ENCODE results near the gene TMTC1. TPM values are rescaled to one million over a fixed set of nuclear protein-coding genes. Genes with fewer than 3 reads are reported as not detected.

TMTC1 gene
- total and polyA plus RNA-seq, 9 of the 15 experiments (the other 6 are each of a cell fraction or from before 2014, with no cell fraction given): under 0.01 to 0.18 (median 0.06) TPM; not detected in 2

DNA sequence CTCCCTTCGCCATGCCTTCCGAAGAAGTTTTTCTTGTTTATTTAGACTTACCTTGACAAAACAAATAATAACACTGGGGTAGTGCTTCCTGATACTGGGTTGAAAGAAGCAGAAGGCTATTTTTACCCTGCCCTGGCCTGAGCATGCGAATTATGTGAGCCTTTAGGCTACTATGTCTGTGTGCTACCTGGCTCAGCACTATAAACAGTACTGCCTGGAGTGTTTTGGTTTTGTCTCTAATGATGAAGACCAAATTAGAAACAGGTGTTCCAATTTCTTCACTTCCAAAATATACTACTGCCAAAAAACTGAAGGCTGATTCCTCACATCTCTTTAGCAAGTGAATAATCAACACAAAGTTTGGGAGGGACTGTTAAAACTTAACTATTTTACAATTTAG, 278.6 kb downstream of the TMTC1 start:
- no peak overlapping the region for H3K4me2 ChIP-seq (ENCODE audit: insufficient read depth, low read length)
- H3K4me3 ChIP-seq: no peak overlapping the region
- no peaks in the 10 kb centered on the region for H3K4me1 ChIP-seq (replicated peaks in 1 of 2; ENCODE audit: control insufficient read depth in 2 of 2, insufficient read depth in 2 of 2, low read length in 2 of 2)
- CTCF ChIA-PET (ENCODE audit: low intra/inter-chr PET ratio): no interaction called here
- DNase-seq (ENCODE audit: extremely low read depth in 1 of 4, low spot score in 3 of 4) (no peak), FAIRE-seq (no peak), ATAC-seq (no peak)
- POLR2A ChIA-PET: no interaction called here
- in situ Hi-C loops (cut with MboI) (no loop called here), intact Hi-C loops (cut with micrococcal nuclease) (no loop called here)
- TF ChIP-seq MIER1 (IDR thresholded peaks at IDR 0.05; ENCODE audit: low read depth): no peak
- TF ChIP-seq PRPF4 (IDR thresholded peaks at IDR 0.05; ENCODE audit: insufficient read depth, low read depth, low read length, poor library complexity, severe bottlenecking): no peak
- TF ChIP-seq, protein P1, sequence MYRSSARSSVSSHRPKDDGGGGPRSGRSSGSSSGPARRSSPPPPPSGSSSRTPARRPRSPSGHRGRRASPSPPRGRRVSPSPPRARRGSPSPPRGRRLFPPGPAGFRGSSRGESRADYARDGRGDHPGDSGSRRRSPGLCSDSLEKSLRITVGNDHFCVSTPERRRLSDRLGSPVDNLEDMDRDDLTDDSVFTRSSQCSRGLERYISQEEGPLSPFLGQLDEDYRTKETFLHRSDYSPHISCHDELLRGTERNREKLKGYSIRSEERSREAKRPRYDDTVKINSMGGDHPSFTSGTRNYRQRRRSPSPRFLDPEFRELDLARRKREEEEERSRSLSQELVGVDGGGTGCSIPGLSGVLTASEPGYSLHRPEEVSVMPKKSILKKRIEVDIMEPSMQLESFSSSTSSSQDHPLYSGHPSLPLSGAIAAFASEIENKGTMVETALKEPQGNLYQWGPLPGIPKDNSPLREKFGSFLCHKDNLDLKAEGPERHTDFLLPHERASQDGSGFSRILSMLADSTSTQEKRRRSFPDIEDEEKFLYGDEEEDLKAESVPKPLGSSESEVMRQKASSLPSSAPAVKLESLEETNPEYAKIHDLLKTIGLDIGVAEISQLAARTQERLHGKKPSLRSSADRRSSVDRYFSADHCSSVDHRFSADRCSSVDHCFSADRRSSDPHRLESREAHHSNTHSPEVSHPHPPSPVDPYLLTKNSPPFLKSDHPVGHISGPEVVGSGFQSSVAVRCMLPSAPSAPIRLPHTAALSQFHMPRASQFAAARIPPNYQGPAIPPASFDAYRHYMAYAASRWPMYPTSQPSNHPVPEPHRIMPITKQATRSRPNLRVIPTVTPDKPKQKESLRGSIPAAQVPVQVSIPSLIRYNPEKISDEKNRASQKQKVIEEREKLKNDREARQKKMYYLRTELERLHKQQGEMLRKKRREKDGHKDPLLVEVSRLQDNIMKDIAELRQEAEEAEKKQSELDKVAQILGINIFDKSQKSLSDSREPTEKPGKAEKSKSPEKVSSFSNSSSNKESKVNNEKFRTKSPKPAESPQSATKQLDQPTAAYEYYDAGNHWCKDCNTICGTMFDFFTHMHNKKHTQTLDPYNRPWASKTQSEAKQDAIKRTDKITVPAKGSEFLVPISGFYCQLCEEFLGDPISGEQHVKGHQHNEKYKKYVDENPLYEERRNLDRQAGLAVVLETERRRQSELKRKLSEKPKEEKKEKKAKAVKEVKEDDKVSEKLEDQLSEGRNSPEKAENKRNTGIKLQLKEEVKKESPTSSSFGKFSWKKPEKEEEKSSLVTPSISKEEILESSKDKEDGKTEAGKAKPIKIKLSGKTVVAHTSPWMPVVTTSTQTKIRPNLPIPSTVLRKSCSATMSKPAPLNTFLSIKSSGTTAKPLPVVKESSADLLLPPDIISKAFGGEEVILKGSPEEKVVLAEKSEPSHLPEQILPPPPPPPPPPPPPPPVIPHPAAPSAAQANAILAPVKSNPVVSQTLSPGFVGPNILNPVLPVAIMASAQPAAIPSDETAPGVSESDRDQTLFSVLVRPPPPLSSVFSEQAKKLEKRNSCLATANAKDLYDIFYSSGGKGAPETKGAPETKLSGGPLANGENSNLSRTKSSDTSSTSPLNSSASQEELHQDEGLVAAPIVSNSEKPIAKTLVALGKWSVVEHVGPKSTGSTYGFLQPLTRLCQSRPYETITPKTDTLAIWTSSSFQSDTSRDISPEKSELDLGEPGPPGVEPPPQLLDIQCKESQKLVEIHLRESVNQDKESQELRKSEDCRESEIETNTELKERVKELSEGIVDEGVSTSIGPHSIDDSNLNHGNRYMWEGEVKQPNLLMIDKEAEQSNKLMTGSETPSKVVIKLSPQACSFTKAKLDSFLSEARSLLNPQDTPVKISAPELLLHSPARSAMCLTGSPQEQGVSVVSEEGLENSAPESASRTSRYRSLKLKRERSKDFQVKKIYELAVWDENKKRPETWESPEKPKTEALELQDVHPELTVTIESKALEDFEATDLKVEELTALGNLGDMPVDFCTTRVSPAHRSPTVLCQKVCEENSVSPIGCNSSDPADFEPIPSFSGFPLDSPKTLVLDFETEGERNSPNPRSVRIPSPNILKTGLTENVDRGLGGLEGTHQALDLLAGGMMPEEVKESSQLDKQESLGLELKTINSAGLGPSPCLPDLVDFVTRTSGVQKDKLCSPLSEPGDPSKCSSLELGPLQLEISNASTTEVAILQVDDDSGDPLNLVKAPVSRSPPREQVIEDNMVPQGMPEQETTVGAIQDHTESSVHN (IDR thresholded peaks at IDR 0.05; ENCODE audit: borderline replicate concordance in 1 of 2, low read depth in 1 of 2): no peak
- TF ChIP-seq, protein P2, sequence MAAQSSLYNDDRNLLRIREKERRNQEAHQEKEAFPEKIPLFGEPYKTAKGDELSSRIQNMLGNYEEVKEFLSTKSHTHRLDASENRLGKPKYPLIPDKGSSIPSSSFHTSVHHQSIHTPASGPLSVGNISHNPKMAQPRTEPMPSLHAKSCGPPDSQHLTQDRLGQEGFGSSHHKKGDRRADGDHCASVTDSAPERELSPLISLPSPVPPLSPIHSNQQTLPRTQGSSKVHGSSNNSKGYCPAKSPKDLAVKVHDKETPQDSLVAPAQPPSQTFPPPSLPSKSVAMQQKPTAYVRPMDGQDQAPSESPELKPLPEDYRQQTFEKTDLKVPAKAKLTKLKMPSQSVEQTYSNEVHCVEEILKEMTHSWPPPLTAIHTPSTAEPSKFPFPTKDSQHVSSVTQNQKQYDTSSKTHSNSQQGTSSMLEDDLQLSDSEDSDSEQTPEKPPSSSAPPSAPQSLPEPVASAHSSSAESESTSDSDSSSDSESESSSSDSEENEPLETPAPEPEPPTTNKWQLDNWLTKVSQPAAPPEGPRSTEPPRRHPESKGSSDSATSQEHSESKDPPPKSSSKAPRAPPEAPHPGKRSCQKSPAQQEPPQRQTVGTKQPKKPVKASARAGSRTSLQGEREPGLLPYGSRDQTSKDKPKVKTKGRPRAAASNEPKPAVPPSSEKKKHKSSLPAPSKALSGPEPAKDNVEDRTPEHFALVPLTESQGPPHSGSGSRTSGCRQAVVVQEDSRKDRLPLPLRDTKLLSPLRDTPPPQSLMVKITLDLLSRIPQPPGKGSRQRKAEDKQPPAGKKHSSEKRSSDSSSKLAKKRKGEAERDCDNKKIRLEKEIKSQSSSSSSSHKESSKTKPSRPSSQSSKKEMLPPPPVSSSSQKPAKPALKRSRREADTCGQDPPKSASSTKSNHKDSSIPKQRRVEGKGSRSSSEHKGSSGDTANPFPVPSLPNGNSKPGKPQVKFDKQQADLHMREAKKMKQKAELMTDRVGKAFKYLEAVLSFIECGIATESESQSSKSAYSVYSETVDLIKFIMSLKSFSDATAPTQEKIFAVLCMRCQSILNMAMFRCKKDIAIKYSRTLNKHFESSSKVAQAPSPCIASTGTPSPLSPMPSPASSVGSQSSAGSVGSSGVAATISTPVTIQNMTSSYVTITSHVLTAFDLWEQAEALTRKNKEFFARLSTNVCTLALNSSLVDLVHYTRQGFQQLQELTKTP (IDR thresholded peaks at IDR 0.05; ENCODE audit: low read depth in 1 of 2, partially characterized antibody in 2 of 2): no peak
- TF ChIP-seq CBX2 (IDR thresholded peaks at IDR 0.05; ENCODE audit: insufficient read depth, low read length, poor library complexity, severe bottlenecking): no peak
- no peak for TF ChIP-seq HEY1 (CRISPR knock-in tag; IDR thresholded peaks at IDR 0.05; ENCODE audit: borderline replicate concordance)
- H3K79me2 ChIP-seq (ENCODE audit: control insufficient read depth, insufficient read depth, low read length): no peaks in the 10 kb centered on the region
- 3% methylated on average over 3 of the region's 3 CpGs for WGBS (ENCODE audit: insufficient coverage, low coverage, missing lambda C conversion rate)
- no peaks in the 10 kb centered on the region for H3K27me3 ChIP-seq (ENCODE audit: control insufficient read depth in 2 of 2, insufficient read depth in 2 of 2, low read length in 2 of 2)
- H3K9ac ChIP-seq (ENCODE audit: insufficient read depth in 1 of 2, low read depth in 2 of 2, low read length in 2 of 2): no peak overlapping the region
- no peaks in the 10 kb centered on the region; the same call in 1 of the 2 replicates for H4K20me1 ChIP-seq (replicated peaks; ENCODE audit: control insufficient read depth, insufficient read depth, low read length)
- no TSS peak for BruUV-seq (replicated peaks)
- H3K27ac ChIP-seq (ENCODE audit: extremely low read depth, low read depth, low read length): no peak overlapping the region
- no peaks in the 10 kb centered on the region for H3K9me1 ChIP-seq (ENCODE audit: control insufficient read depth, insufficient read depth, low read length)
- H3K9me3 ChIP-seq (replicated peaks; ENCODE audit: control insufficient read depth, insufficient read depth, low read depth, low read length): no peaks in the 10 kb centered on the region
- no peaks in the 10 kb centered on the region for H3K36me3 ChIP-seq (ENCODE audit: control insufficient read depth, insufficient read depth, low read length)
- no peak overlapping the region for H2AFZ ChIP-seq (ENCODE audit: low read depth, low read length)

All from K562 (cell line).